ENCODE results near the gene CCDC197. TPM values are rescaled to one million over a fixed set of nuclear protein-coding genes. Genes with fewer than 3 reads are reported as not detected.

CCDC197 gene
- total and polyA plus RNA-seq, 9 donors: not detected

- Histone ChIP-seq H3K4me1 (ENCODE audit: insufficient read depth) (no peaks in the 10 kb centered on the region), H3K27ac (no peak overlapping the region), H3K9me3 (no peaks in the 10 kb centered on the region), H3K4me3 (no peak overlapping the region), H3K27me3 (no peaks in the 10 kb centered on the region), H3K36me3 (no peaks in the 10 kb centered on the region)
- intact Hi-C loops (cut with DNase I): no loop called here
- WGBS, 3 donors: 91 to 96% (median 94%) methylated on average over 14 of the region's 14 CpGs
- DNase-seq: no peak
- TF ChIP-seq POLR2A (IDR thresholded peaks at IDR 0.05) (no peak), CTCF (IDR thresholded peaks at IDR 0.05) (no peak), EP300 (IDR thresholded peaks at IDR 0.05) (no peak)
Observed at GRCh38 chr14:94027566-94028449, 30.7 kb downstream of the CCDC197 start.

GRCh38 chr14:94028450-94028826, 31.3 kb downstream of the CCDC197 start:
- no peaks in the 10 kb centered on the region for H3K4me1 ChIP-seq (ENCODE audit: insufficient read depth)
- DNase-seq: no peak
- intact Hi-C loops (cut with DNase I): no loop called here
- no peaks in the 10 kb centered on the region for H3K36me3 ChIP-seq
- H3K4me3 ChIP-seq: no peak overlapping the region
- H3K9me3 ChIP-seq: no peaks in the 10 kb centered on the region
- H3K27me3 ChIP-seq: no peaks in the 10 kb centered on the region
- TF ChIP-seq CTCF (IDR thresholded peaks at IDR 0.05) (no peak), EP300 (IDR thresholded peaks at IDR 0.05) (no peak), POLR2A (IDR thresholded peaks at IDR 0.05) (no peak)
- H3K27ac ChIP-seq: no peak overlapping the region
- 84 to 91% (median 85%) methylated on average over 4 of the region's 4 CpGs for WGBS, 3 donors

- no peak for DNase-seq
- intact Hi-C loops (cut with DNase I): no loop called here
- Histone ChIP-seq H3K9me3 (no peaks in the 10 kb centered on the region), H3K36me3 (no peaks in the 10 kb centered on the region), H3K4me3 (no peak overlapping the region), H3K27me3 (no peaks in the 10 kb centered on the region), H3K4me1 (ENCODE audit: insufficient read depth) (no peaks in the 10 kb centered on the region), H3K27ac (no peak overlapping the region)
- WGBS, 3 donors: 84 to 91% (median 88%) methylated on average over 4 of the region's 4 CpGs
- no peak for TF ChIP-seq EP300 (IDR thresholded peaks at IDR 0.05)
Observed at GRCh38 chr14:94029265-94029664, 32.2 kb downstream of the CCDC197 start.

- intact Hi-C loops (cut with DNase I): loop anchor here in 1 of 4 donors (10.0 kb wide), 1 partner anchor 105 kb away; no protein-coding TSS in a partner anchor
- H3K27ac ChIP-seq: no peak overlapping the region
- DNase-seq: no peak
Observed at GRCh38 chr14:94029671-94030203, 32.6 kb downstream of the CCDC197 start.

More at GRCh38 chr14:94029671-94030203, 32.6 kb downstream of the CCDC197 start:
- Histone ChIP-seq H3K4me1 (ENCODE audit: insufficient read depth) (no peaks in the 10 kb centered on the region), H3K36me3 (no peaks in the 10 kb centered on the region), H3K27me3 (no peaks in the 10 kb centered on the region), H3K9me3 (no peaks in the 10 kb centered on the region), H3K4me3 (no peak overlapping the region)
- no peak for TF ChIP-seq POLR2A (IDR thresholded peaks at IDR 0.05)
- no peak for TF ChIP-seq EP300 (IDR thresholded peaks at IDR 0.05)
- TF ChIP-seq CTCF (IDR thresholded peaks at IDR 0.05): no peak
- 91 to 94% (median 94%) methylated on average over 7 of the region's 7 CpGs for WGBS, 3 donors

Measured in ovary (tissue), 9 donors.